PC-9 (cell line): ENCODE data around the gene UBE2D4.
"Not testable (repeated sequence)": the region's sequence is repeated elsewhere in the genome, so short reads cannot be mapped to it uniquely, and the experiment has no call there.

Experiments used
- CTCF ChIP-seq: fragments of 200-600 bp; sonication (generic); conservative IDR thresholded peaks from 2 replicates; pipeline ENCODE4 v1.6.1; 2017; ENCODE audit warnings: mixed run types, antibody characterized with exemption, mild to moderate bottlenecking, moderate library complexity
- EZH2 ChIP-seq: fragments of 200-600 bp; sonication (generic); IDR thresholded peaks from 2 replicates; pipeline ENCODE4 v1.8.0; 2017; ENCODE audit warnings: antibody characterized with exemption, low read depth

GRCh38 chr7:43898571-43898970 lies 27.7 kb upstream of the UBE2D4 start:
- not testable (repeated sequence) for TF ChIP-seq EZH2, CTCF
